Posterior vena cava (tissue), 2 donors: ENCODE data around the gene ABCA10. TPM values are rescaled to one million over a fixed set of nuclear protein-coding genes. Genes with fewer than 3 reads are reported as not detected.

Source experiments
- DNase-seq: peaks from one replicate; pipeline ENCODE4 v3.0.0-alpha.2; 2020; ENCODE audit warnings: low spot score
- intact Hi-C, 2 donors: fragments of 100-400 bp; cut with DNase I; formaldehyde crosslinking; loops; one replicate each; pipeline versions ENCODE4 v1.14.1 to v1.14.2; 2022 to 2023
- microRNA-seq, 2 donors: library from miRNA; unstranded; fragments of <30 nt; microRNA quantifications; one replicate each; pipeline ENCODE4 v1.2.0, GENCODE V29; 2020 to 2021; ENCODE audit warnings: borderline microRNAs expressed in 2 of 2
- total RNA-seq, 2 donors: library from RNA; stranded (reverse); fragmentation: NEBNext Ultra II Directional; extraction: Animal tissue kit (Norgen Biotek cat#: 25700); gene quantifications; one replicate each; pipeline ENCODE4 v1.2.1, GENCODE V29; 2021
- donor health status: DM: yes; HTN: yes; CAD: no.
- donor health status: DM: yes; HTN: yes; CAD: no.

The ABCA10 gene
- total RNA-seq, 2 donors from 2014 or later, result 11.2 to 17.2 TPM

DNA sequence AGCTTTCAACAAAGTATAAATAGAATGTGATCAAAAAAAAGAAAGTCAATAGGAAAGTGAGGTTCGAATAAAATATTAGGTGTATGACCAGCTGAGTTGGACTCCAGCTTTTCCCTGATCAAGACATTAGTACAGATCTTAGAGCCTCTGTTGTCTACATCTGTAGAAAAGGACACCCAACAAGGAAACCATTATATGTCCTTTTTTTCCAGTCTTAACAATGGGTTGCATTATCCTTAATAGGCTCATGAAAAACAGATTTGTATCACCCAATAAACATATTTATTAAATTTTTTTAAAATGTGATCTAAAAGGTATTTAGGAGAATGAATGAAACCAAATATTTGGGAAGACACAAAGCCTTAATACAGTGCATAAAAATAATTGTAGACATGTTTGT lies 105.0 kb downstream of the ABCA10 start:
- no peak for DNase-seq

DNA sequence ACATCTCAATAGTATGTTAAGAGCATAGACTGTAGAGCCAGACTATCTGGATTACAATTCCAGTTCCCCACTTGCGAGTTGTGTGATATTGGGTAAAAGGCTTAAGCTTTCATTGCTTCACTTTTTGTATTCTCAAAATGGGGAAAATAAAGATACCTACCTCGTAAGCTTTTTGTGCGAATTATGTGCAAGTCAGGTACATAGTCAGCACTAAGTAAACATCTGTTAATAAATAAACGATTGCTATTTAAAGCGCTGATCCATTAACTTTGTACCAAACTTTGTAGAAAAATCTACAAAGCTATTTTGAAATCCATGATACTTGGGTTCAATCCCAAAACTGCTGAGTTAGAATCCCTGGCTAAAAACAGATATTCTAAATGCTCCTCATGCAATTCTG lies 106.6 kb downstream of the ABCA10 start:
- DNase-seq, result no peak
- intact Hi-C loops, result no loop called here

More for the DNA sequence above, 105.0 kb downstream of the ABCA10 start:
- intact Hi-C loops, result no loop called here

DNA sequence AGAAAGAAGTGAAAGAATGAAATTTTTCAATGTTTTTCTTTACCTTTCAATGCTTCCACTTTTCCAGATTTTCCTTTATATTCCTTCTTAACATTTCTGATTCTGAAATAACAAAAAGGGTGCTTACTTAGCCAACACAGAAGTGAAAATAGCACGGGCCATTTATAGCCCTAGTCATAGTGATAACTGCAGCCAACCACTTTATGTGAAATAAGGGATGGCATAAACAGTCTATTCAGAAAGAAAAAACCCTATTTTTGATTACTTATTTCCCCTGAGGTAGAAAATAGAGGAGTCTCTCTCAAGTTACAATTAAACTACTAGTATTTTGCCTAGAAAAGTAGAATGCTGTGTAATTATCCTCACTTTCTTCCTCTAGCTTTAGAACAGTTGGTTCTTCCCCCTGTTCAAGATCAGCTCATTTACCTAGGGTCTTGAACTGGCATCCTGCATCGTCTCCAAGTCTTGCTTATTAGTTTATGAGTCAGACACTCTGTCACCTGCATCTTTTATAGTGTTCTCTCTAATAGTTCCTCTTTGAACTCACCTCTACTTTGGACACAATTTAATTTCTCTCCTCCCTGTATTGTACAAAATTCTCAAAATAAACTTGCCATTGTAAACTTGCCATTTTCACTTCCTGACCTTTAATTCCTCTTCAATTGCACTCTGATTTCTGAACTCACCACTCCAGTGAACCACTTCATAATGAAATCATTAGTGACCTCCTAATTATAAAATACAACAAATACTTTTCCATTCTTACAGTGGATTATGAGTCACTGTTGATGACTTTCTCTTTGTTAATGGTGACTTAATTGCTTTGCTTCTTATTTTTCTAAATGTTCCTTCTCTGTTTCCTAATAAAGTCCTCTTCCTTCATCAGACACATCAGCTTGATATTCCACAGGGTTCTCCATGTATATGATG lies 110.5 kb downstream of the ABCA10 start:
- DNase-seq, result no peak
- intact Hi-C loops, result no loop called here

DNA sequence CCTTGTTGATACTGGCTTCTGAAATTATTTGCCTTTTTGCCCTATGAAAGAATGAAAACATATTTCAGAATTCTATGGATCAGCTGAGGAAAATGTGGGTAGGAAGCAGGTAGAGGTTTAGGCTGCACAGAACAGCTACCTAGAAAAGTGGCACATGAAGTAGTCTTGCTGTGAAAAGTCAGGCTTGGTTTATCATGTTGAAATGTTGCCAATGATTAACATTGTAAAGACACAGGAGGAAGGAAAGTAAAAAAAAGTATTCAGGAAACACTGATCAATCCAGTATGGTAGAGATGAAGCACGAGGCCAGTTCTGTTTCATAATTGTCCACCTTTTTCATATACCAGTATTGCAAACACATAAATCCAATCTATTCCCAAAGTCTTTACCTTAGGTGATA lies 116.8 kb downstream of the ABCA10 start:
- intact Hi-C loops, result no loop called here
- no peak for DNase-seq

DNA sequence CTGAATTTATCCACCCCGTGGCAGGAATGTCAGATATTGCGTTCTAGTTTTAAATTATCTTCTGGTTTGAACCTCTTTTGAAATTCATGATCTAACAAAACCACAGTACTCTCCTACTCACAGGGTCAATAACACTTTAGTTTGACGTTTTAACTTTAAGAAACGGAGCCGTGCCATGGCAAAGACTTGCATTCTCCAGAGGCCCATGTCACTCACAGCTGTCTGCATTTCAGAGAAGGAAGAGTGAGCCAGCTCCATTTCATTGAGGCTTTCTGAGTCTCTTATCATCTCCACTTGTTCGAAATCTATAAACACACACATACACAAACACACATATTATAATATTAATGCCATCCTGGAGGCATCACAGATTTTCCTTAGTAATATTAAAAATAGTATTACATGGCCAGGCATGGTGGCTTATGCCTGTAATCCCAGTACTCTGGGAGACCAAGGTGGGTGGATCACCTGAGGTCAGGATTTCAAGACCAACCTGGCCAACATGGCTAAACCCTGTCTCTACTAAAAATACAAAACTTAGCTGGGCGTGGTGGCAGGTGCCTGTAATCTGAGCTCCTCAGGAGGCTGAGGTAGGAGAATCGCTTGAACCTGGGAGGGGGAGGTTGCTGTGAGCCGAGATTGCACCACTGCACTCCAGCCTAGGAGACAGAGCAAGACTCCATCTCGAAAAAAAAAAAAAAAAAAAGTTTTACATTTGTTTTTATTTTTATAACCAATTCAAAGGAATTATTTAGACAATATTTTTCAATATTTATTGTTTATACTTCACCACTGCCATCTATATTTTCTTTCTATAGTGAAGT lies 122.5 kb downstream of the ABCA10 start:
- intact Hi-C loops, result no loop called here
- no peak for DNase-seq

DNA sequence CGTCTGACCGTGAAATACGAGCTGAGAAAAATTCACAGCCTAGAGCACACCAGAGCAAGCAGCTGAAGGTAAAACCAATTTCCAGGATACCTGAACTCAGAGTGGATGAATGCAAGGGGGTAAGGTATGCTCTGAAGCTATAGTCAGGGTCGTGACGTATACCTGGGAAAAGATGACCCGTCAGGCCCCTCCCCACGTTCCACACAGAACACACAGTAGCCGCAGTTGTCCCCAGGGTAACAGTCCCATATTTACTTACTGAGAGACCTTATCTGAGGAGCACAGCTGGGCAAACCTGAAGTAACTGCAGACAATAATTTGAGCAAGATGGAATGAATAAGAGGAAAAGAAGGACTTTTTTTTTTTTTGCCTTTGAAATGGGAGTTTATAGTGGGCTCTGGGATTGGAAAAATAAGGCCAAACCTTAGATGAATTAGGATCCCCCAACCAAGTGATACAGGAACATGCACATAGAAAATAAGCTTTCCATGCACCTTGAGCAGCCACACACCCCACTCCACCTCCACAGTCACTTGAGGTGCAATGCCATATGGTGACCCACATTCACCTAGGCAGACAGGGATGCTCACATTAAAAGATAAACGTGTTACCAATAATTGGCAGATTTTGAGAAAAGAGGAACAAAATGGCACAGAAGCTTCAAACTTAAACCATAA lies 124.9 kb downstream of the ABCA10 start:
- DNase-seq, result no peak
- intact Hi-C loops, result no loop called here

DNA sequence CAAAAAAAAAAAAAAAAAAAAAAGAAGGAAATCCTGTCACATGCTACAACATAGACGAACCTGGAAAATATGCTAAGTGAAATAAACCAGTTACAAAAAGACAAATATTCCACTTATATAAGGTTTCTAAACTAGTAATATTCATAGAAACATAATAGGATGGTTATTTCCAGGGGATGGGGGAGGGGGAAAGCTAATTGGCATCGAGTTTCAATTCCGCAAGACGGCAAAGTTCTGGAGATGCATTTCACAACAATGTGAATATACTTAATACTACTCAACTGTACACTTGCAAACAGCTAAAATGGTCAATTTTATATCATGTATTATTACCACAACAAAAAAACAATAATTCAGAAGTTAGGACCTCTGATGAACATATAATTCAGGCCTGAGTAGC lies 130.0 kb downstream of the ABCA10 start:
- no peak for DNase-seq
- intact Hi-C loops, result no loop called here

Small RNA genes lying within 50 kb of the gene (microRNA-seq; reads per million reads assigned to microRNA genes)
- gene MIR4524A (0 reads per million in 2 donors), gene MIR4524B (0 reads per million in 2 donors)

Other genes starting within 250 kb of the ABCA10 start
- 10 to 100 TPM; 33.6 to 36.6 TPM for gene ABCA9, start 167.9 kb downstream of the ABCA10 start, total RNA-seq
- 10 to 100 TPM; 49.4 to 58.6 TPM for gene ABCA6, start 86.9 kb downstream of the ABCA10 start, total RNA-seq
- 10 to 100 TPM; 14.7 to 16.7 TPM for gene ABCA5, start 98.3 kb upstream of the ABCA10 start, total RNA-seq
- 1 to 10 TPM; 2.2 to 7.7 TPM for gene MAP2K6, start 185.9 kb upstream of the ABCA10 start, total RNA-seq